AML-193 (cell line): Measurements from ENCODE around the gene PPME1.
"Not testable (repeated sequence)": the region's sequence is repeated elsewhere in the genome, so short reads cannot be mapped to it uniquely, and the experiment has no call there.

Experiments used
- DNase-seq, 2 experiments: peaks; one replicate each; lab custom pipeline; 2025; lab: John Stamatoyannopoulos, UW

Gene PPME1, protein sequence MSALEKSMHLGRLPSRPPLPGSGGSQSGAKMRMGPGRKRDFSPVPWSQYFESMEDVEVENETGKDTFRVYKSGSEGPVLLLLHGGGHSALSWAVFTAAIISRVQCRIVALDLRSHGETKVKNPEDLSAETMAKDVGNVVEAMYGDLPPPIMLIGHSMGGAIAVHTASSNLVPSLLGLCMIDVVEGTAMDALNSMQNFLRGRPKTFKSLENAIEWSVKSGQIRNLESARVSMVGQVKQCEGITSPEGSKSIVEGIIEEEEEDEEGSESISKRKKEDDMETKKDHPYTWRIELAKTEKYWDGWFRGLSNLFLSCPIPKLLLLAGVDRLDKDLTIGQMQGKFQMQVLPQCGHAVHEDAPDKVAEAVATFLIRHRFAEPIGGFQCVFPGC

DNA sequence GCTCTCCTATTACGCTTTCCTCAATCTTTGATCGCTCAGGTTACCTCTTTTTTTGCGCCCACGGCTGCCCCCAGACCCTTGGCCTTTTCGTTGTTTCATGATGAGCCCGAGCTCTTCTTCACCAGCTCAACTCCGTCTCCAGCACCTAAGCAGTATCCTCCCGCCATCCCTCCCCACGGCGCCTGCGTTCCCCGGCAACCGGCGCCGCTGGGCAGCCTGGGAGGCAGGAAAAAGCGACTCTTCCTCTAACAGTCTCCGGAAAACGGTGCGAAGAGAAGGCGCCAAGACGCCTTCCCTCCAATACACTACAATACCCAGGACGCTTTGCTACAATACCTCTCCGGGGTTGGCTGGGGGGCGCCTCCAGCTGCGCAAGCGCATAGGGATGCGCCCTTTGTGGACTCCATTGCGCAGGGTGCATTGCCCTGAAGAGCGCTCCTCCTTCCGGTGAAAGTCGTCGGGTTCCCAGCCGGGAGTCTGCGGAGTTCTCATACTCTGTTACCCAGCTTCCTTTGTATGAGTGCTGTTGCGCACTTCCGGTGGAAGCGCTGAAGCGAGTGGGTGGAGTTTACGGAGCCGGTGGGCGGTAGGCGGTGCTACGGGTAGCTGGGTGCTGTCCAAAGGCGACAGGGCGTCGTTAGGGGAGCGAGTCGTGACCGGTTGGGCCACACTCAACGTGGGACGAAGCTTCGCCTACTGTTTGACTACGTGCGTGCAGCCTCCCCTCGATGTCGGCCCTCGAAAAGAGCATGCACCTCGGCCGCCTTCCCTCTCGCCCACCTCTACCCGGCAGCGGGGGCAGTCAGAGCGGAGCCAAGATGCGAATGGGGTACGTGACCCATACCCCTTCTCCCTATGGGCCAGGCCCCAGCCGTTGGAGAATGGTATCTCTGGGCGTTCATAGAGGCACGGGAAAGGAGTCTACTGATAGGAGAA is at the start of gene PPME1, which contains the start of gene C2CD3:
Gene PPME1 (plus strand): TSS at position 596 of the 936 bp plus-strand sequence. CDS start 133 bp downstream, at position 729.
Gene C2CD3 (minus strand): TSS at position 309 of the 936 bp plus-strand sequence. CDS start 210 bp downstream, at position 99.
- DNase-seq = peak; percentile 97 to 99

DNA sequence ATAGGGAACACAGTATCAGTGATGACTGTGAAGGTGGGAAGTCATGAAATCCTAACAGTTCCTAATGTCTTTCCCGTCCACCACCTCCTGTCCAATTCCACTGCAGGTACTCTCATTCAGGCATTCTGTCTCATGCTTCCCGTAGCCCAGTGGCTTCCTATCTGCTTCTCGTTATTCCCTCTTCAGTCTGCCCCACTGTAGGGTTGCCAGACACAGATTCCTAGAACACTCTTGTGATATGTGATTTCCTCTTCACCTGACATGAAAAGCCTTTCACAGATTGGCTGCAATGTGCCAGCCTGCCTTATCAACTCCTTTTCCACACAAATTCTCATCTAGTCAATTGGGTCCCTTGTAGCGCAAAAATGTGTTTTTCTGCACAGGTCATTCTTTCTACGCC is 49.3 kb upstream of the PPME1 start:
- DNase-seq = no peak

DNA sequence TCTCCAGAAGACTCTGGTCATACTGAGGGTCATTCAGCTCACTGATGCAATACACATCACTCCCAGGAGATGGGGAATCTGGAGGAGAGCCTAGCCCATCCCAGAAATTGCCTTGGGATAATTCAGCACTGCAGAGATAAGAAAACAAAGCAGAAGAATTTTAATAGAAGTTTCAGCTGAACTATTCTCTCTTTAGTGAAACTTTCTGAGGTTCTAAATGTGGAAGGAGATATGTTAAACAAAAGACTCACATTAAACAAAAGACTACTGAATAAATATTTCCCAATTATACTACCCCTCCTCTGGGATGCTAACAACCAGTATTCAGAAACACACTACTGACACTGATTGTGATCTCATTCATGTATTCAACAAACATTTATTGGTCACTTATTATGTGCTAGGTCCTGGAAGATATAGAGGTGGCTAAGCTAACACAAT is 48.1 kb upstream of the PPME1 start:
- no peak for DNase-seq

DNA sequence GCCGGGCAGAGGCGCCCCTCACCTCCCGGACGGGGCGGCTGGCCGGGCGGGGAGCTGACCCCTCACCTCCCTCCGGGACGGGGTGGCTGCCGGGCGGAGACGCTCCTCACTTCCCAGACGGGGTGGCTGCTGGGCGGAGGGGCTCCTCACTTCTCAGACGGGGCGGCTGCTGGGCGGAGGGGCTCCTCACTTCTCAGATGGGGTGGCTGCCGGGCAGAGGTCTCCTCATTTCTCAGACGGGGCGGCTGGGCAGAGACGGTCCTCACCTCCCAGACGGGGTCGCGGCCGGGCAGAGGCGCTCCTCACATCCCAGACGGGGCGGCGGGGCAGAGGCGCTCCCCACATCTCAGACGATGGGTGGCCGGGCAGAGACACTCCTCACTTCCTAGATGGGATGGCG is 42.0 kb upstream of the PPME1 start:
- DNase-seq = not testable (repeated sequence)

DNA sequence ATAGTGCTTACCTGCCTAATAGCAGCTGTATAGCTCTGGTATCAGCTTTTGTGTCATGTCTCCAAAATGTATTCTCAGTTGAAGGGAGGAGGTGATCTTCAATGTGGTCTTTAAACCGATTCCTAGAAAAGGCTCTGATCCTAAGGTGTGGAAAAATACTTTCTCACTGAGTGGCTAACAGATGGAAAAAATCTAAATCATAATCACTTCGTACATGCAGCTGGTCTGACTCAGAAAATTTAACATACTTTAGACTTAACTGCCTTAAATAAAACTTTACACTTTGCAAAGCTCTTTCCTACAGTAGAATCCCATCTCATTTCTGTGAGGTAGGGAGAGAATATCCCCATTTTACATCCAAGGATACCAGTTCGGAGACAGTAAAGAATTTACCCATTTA is 38.3 kb upstream of the PPME1 start:
- no peak for DNase-seq

DNA sequence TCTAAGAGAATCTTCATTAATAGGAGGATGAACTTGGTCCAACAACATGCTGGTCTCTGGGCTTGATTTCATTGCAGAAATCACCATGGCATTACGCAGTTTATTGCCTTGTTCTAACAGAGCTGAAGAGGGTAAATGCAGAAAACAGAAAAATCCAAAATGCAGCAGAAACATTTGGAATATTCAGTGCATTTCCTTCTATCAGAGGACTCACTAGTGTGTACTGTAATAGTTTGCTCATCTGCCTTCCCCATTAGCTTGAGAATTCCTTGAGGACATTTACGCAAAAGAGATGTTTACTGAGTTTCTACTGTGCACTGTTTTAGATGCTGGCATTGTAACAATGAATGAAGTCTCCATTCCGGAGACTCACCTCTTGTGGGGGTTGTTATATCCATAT is 37.7 kb upstream of the PPME1 start:
- no peak for DNase-seq

DNA sequence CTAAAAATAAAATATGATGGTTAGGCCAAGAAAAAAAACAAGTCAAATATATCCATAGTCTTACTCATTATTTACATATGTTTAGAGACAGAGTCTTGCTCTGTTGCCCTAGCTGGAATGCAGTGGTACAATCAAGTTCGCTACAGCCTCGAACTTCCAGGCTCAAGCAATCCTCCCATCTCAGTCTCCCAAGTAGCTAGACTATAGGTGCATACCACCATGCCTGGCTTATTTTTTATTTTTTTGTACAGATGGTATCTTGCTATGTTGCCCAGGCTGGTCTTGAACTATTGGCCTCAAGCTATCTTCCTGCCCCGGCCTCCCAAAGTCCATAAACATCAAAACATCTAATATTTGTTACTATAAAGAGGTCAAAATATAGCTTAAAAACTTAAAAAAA is 36.4 kb upstream of the PPME1 start:
- no peak for DNase-seq

DNA sequence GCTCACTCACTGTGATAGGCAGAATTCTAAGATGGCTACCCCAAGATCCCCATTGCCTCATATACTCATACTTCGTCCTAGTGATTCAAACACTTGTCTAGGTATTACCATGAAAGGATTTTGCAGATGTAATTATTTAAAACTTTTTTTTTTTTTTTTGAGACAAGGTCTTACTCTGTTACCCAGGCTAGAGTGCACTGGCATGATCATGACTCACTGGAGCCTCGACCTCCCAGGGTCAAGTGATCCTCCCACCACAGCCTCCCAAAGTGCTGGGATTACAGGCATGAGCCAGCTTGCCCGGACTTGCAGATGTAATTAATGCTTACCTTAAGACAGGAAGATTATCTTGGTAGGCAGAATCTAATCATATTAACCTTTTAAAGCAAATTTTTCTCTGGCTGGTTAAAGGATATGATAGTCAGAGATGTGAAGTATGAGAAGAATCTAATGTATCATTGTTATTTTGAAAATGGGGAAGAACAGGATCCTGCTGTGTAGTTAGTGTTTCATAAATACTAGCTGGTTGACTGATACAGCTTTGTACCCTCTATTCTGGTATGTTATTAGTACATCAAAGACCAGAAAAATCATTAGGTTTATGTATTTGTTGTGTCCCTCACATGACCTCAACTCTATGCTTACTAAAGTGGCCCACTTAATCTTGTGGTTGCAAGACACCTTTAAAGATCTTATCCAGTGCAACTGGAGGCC is 35.8 kb upstream of the PPME1 start:
- DNase-seq = no peak

DNA sequence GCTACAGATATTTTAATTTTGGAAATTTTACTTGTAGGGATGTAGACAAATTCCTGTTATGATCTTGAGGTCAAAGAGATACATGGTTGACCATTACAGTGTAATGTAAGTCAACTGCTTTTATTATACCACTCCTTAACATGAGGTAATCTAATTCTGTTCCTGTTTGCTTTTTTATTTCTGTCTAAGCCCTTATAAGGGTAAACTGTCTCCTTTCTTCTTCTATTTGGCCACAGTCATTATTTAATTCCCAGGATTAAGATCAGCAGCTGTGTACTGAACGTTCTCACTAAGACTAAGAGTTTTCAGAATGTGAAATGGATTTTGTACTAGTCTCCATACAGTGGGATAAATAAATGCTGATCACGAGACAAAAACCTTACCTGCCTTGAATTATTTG is 33.1 kb upstream of the PPME1 start:
- no peak for DNase-seq

DNA sequence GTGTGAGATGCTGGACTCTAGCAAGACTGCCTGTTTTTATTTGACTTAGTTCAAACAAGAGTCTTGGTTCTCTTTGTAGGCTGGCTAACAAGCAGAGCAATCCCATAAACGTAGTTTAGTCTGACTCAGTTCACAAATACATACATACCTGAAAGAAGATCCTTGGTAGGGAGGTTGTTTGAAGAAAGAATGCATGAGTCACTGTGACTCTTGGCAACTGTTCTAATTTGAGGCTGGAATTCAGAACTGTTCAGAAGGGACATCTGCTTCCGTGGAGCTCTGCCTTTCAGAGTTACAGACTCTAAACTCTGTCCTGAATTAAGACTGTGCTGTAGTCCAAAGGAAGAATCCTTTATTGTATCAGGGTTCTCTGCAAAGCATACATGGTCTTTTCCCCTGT is 32.5 kb upstream of the PPME1 start:
- DNase-seq = no peak

DNA sequence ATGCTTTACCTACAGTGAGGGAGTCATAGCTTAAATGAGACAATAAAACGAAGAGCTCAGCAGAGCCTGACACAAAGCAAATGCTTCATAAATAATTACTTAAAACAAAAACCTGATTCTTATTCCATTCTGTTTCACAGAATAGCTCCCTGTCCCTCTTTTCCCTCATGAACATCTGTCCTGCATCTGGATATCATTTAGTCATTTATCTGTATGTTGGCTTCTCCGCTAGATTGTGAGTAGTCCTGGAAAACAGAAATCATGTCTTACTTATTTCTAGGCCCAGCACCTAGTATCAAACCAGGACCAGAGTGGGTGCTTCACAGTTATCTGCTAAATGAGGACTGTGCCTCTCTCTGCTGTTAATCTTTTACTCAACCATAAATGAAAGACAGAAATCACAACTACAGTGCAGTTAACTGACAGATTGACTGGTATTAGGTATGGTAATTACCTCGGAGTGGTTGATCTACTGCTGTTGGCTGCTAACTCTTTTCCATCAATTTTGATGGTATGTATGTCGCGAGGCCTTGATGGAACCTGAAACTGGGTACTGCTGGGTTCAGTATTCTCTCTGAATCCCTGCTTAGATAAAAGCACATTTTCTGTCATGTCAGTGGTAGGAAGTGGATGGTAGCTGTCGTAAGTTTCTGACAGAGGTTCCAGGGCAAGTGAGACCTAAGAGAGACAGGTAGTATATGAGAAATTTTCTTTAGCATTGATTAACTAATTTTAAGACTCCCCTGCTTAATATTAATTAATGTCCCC is 31.8 kb upstream of the PPME1 start:
- DNase-seq = no peak

DNA sequence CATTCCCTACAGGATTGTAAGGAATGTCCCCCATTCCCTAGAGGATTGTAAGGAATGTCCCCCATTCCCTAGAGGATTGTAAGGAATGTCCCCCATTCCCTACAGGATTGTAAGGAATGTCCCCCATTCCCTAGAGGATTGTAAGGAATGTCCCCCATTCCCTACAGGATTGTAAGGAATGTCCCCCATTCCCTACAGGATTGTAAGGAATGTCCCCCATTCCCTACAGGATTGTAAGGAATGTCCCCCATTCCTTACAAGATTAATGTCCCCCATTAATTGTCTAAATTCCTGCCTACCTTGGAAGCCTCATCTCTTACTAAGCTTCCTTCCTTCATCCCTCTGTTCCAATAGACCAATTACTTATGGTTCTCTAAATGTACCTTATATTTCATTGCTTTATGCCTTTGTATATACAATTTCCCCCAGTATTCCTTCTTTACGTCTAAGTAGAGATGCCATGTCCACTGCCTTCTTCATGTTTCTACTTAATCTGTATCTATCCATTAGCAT is 31.1 kb upstream of the PPME1 start:
- not testable (repeated sequence) for DNase-seq

DNA sequence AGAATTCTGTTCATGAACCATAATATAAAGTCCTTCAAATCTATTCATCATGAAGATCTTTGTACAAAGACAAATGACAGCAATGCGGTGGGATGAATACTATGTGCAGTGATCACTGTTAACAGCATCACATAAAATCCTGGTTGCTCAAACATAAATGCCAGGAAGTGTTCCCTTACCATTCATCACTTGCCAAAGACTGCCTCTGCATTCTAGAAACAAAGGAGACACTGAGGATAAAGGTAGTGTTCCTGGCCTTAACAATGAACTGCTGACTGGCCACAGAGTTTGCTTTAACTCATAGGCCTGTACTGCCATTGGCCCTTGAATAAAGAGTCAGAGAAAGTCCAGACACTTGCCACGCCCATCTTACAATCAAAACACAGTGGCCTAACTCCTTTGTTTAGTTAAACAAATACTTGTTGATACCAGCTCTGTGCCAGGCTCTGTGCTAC is 29.8 kb upstream of the PPME1 start:
- no peak for DNase-seq

DNA sequence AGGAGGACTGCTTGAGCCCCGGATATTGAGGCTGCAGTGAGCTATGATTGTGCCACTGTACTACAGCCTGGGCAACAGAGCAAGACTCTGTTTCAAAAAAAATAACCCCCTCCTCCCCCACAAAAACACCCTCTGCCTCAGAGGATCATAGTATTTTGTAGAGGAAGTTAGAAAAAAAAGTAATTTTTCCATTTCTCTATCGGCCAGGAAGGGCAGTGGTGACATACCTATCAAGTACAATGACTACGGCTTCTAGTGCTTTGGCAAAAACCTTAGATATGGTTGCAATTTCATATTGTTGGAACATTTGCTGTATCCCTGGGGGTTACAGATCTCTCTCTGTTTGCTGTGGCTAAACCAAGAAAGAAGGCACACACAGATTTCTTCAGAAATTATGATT is 29.2 kb upstream of the PPME1 start:
- no peak for DNase-seq

DNA sequence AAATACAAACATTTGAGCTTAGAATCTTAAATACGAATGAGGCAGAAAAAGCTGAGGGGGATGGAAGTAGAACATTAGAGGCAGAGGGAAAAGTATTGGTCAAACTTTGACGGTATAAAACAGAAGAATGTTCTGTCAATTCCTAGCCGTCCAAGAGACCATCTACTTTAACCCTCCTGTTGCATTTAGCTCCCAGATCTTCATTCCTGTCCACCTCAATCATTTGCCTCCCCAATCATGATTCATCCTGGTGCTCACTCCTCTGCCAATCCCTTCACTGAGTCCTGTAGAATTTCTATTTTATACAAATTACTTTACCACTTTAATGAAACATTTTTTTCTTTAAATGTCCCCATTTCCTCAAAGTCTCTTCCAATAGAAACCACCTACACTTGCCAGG is 28.5 kb upstream of the PPME1 start:
- DNase-seq = no peak

DNA sequence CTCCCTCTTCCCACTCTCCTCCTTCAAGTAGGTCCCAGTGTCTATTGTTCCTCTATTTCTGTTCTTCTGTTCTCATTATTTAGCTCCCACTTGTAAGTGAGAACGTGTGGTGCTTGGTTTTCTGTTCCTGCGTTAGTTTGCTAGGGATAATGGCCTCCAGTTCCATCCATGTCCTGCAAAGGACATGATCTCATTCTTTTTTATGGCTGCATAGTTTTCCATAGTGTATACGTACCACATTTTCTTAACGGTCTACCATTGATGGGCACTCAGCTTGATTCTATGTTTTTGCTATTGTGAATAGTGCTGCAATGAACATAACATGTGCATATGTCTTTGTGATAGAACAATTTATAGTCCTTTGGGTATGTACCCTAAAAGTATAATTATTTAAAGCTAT is 26.5 kb upstream of the PPME1 start:
- DNase-seq = no peak

DNA sequence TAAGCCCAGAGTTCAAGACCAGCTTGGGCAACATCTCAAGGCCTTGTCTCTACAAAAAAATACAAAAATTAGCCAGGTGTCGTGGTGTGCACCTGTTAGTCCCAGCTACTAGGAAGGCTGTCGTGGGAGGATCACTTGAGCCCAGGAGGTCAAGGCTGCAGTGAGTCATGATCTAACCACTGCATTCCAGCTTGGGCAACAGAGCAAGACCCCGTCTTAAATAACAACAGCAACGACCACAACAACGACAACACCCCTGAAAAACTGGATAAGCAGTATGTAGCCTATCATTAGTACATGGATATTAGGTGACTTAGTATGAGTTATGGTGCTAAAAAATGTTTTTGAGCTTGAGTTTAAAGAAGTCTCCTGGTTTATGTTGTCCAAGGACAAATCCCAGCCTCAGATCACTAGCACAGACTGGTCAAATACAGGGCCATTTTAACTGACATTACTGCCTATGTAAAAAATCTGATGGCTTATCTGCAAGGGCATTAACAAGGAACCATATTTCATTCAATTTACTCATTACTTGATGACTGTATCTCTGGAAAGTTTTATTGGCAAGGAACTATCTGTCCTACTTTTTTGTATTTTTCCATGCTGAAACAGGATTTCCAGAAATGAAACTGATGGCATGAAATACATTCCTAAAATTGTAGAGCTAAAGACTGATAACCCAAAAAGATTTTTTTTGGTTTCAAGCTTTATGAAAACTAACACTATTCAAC is 23.7 kb upstream of the PPME1 start:
- DNase-seq = no peak

DNA sequence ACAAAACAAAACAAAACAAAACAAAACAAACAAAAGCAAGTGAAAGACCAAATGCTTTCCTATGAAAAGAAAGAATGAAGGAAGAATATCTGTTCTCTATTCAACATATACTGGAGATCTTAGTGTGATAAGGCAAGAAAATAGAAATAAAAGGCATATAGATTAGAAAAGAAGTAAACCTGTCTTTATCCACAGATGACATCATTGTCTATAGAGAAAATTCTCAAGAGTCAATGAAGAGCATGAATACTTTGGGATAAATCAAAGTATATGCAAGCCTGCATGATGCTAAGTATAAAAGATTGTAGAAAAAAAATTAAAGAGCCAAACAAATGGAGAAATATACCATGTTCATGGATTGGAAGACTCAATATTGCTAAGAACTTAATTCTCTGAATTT is 17.9 kb upstream of the PPME1 start:
- no peak for DNase-seq

DNA sequence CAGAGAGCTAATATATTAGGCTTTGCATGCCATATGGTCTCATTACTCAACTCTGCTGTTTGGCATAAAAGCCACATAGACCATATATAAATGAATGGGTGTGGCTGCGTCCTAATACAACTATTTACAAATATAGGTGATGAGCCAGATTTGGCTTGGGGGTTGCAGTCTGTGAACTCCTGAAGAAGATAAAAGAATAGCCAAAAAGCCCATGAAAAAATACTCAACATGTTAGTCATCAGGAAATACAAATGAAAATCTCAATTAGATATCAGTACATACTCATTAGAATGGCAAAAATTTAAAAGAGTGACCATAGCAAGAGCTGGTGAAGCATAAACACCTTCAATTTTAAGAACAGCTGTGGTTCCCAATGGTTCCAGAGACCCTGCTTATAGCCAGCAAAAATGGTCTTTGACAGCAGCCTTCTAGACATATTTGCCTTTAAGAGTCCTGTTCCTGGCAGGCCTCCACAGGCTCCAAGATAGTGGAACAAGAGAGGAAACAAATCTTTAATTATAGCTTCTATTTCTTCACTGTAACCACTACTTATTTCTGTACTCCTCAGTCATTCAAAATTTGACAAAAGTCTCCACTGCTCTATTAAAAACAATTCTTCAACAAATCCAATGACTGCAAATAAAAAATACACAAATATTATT is 16.3 kb upstream of the PPME1 start:
- DNase-seq = no peak

DNA sequence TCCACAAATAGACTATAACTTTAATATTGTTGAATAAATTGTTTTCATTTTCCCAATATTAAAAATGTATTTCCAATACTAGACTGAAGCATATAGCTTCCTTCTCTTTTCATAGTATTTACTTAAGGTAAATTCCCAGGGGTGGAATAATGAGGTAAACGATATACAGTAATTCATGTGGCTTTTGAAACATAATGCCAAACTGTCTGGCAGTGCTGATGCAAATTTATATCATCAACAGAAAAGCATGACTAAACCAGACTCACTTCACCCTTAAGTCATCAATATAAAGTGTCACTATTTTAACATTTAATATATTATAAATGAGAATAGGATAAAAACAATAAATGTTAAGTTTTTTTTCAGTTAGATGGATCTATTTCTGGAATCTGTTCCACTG is 13.9 kb upstream of the PPME1 start:
- DNase-seq = no peak
